ENCODE data around the gene CHAF1A.

Gene CHAF1A

DNA sequence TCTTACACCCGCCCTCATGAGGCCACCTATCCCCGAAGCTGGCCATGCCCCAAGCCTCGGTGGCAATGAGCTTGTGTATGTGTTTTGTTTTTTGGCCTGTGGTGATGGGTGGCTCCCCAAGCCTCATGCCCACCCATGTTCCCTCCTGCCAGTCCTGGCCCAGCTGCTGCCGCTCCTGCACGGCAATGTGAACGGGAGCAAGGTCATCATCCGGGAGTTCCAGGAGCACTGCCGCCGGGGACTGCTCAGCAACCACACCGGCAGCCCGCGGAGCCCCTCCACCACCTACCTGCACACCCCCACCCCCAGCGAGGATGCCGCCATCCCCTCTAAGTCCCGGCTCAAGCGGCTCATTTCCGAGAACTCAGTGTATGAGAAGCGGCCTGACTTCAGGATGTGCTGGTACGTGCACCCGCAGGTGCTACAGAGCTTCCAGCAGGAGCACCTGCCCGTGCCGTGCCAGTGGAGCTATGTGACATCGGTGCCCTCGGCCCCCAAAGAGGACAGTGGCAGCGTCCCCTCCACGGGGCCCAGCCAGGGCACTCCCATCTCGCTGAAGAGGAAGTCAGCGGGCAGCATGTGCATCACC lies 30.6 kb downstream of the CHAF1A start:
- H3K4me1 ChIP-seq (ENCODE audit: control insufficient read depth, low read length) = peaks cover 51% of the 10 kb centered on the region
- no peaks in the 10 kb centered on the region for H3F3A ChIP-seq (ENCODE audit: control insufficient read depth, insufficient read depth)
- H3K36me3 ChIP-seq (ENCODE audit: control insufficient read depth, low read length) = peaks cover 93% of the 10 kb centered on the region
- peak overlapping the region; percentile 78 for H3K27ac ChIP-seq (ENCODE audit: low read depth, low read length)
- peaks cover 80% of the 10 kb centered on the region for H3K79me2 ChIP-seq (ENCODE audit: control insufficient read depth, low read length)
- TF ChIP-seq, protein P1, sequence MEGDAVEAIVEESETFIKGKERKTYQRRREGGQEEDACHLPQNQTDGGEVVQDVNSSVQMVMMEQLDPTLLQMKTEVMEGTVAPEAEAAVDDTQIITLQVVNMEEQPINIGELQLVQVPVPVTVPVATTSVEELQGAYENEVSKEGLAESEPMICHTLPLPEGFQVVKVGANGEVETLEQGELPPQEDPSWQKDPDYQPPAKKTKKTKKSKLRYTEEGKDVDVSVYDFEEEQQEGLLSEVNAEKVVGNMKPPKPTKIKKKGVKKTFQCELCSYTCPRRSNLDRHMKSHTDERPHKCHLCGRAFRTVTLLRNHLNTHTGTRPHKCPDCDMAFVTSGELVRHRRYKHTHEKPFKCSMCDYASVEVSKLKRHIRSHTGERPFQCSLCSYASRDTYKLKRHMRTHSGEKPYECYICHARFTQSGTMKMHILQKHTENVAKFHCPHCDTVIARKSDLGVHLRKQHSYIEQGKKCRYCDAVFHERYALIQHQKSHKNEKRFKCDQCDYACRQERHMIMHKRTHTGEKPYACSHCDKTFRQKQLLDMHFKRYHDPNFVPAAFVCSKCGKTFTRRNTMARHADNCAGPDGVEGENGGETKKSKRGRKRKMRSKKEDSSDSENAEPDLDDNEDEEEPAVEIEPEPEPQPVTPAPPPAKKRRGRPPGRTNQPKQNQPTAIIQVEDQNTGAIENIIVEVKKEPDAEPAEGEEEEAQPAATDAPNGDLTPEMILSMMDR (IDR thresholded peaks at IDR 0.05; ENCODE audit: low read depth, low read length, poor library complexity, severe bottlenecking) = no peak
- TF ChIP-seq EZH2phosphoT487 (IDR thresholded peaks at IDR 0.05; ENCODE audit: borderline replicate concordance, low read length) = no peak
- no peak overlapping the region for H3K4me2 ChIP-seq (ENCODE audit: low read length)
- no peaks in the 10 kb centered on the region for H3K27me3 ChIP-seq (ENCODE audit: control insufficient read depth, low read length)
- no peak overlapping the region for H3K4me3 ChIP-seq (ENCODE audit: low read length)
- H3K9me2 ChIP-seq (replicated peaks; ENCODE audit: control insufficient read depth, low read length) = no peaks in the 10 kb centered on the region
- H4K20me1 ChIP-seq (ENCODE audit: control insufficient read depth, insufficient read depth, low read depth, low read length) = 0 out of 2 replicates have a peak, but pooled peaks cover 5% of the 10 kb centered on the region
- no peaks in the 10 kb centered on the region for H3K9me3 ChIP-seq (ENCODE audit: control insufficient read depth, insufficient read depth, low read length)

GRCh38 chr19:4434391-4434790 lies 32.0 kb downstream of the CHAF1A start:
- no peak overlapping the region for H3K4me2 ChIP-seq (ENCODE audit: low read length)
- peaks cover 40% of the 10 kb centered on the region for H3K4me1 ChIP-seq (ENCODE audit: control insufficient read depth, low read length)
- no peak for TF ChIP-seq EZH2phosphoT487 (IDR thresholded peaks at IDR 0.05; ENCODE audit: borderline replicate concordance, low read length)
- TF ChIP-seq, protein P1 (IDR thresholded peaks at IDR 0.05; ENCODE audit: low read depth, low read length, poor library complexity, severe bottlenecking) = no peak
- no peaks in the 10 kb centered on the region for H3K9me3 ChIP-seq (ENCODE audit: control insufficient read depth, insufficient read depth, low read length)
- H3K36me3 ChIP-seq (ENCODE audit: control insufficient read depth, low read length) = peaks cover 89% of the 10 kb centered on the region
- peaks cover 79% of the 10 kb centered on the region for H3K79me2 ChIP-seq (ENCODE audit: control insufficient read depth, low read length)
- H3K4me3 ChIP-seq (ENCODE audit: low read length) = no peak overlapping the region
- H4K20me1 ChIP-seq (ENCODE audit: control insufficient read depth, insufficient read depth, low read depth, low read length) = peaks cover 8% of the 10 kb centered on the region; the same call in 1 of the 2 replicates
- no peaks in the 10 kb centered on the region for H3F3A ChIP-seq (ENCODE audit: control insufficient read depth, insufficient read depth)
- no peaks in the 10 kb centered on the region for H3K9me2 ChIP-seq (replicated peaks; ENCODE audit: control insufficient read depth, low read length)
- H3K27me3 ChIP-seq (ENCODE audit: control insufficient read depth, low read length) = no peaks in the 10 kb centered on the region
- H3K27ac ChIP-seq (ENCODE audit: low read depth, low read length) = no peak overlapping the region; the same call in 1 of the 2 replicates

- TF ChIP-seq, protein P1 (IDR thresholded peaks at IDR 0.05; ENCODE audit: low read depth, low read length, poor library complexity, severe bottlenecking) = no peak
- no peak for TF ChIP-seq EZH2phosphoT487 (IDR thresholded peaks at IDR 0.05; ENCODE audit: borderline replicate concordance, low read length)
- Histone ChIP-seq H3K36me3 (ENCODE audit: control insufficient read depth, low read length) (peaks cover 85% of the 10 kb centered on the region), H3K27me3 (ENCODE audit: control insufficient read depth, low read length) (no peaks in the 10 kb centered on the region), H3K9me2 (replicated peaks; ENCODE audit: control insufficient read depth, low read length) (no peaks in the 10 kb centered on the region), H3K4me1 (ENCODE audit: control insufficient read depth, low read length) (peaks cover 21% of the 10 kb centered on the region), H3K4me2 (ENCODE audit: low read length) (no peak overlapping the region), H3F3A (ENCODE audit: control insufficient read depth, insufficient read depth) (no peaks in the 10 kb centered on the region), H3K27ac (ENCODE audit: low read depth, low read length) (no peak overlapping the region), H3K4me3 (ENCODE audit: low read length) (no peak overlapping the region), H4K20me1 (ENCODE audit: control insufficient read depth, insufficient read depth, low read depth, low read length) (peaks cover 7% of the 10 kb centered on the region; the same call in 1 of the 2 replicates), H3K9me3 (ENCODE audit: control insufficient read depth, insufficient read depth, low read length) (no peaks in the 10 kb centered on the region), H3K79me2 (ENCODE audit: control insufficient read depth, low read length) (peaks cover 75% of the 10 kb centered on the region)
These were observed 33.8 kb downstream of the CHAF1A start for GRCh38 chr19:4436231-4436630.
